Fibroblast of upper back skin (primary cell): ENCODE measurements around the gene ATF5.
A peak's percentile ranks its signal among the peaks of the same experiment; 100 is the strongest.

ENCODE experiments used
- DNase-seq: peaks from one replicate; pipeline ENCODE4 v3.0.0-alpha.2; 2013

ATF5 gene

DNA sequence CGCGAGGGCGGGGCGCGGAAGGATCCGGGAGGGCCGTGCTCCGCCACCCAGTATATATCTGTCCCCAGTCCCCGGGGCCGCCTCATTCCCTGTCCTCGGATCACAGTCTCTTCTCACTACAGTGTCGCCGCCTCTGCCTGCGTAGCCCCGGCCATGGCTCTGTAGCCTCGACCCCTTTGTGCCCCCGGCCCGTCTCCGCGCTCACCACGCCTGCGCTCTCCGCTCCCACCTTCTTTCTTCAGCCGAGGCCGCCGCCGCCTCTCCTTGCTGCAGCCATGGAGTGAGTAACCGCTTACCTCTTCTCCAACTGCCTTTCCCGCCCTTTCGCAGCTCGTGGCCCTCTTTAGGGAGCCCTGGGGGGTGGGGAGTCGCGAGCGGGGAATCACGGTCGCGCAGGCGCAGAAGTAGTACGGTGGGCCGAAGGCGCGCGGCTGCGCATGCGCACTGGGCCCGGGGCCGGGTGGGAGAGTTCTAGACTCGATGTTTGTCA, at the start of gene ATF5, which contains the start of gene NUP62:
TSS of gene ATF5 (plus strand) at position 85 of the 490 bp plus-strand sequence. CDS start 1,646 bp downstream, outside the sequence.
TSS of gene NUP62 (minus strand) at position 384 of the 490 bp plus-strand sequence. CDS start 19,697 bp downstream, outside the sequence.
- peak; percentile 84 for DNase-seq

DNA sequence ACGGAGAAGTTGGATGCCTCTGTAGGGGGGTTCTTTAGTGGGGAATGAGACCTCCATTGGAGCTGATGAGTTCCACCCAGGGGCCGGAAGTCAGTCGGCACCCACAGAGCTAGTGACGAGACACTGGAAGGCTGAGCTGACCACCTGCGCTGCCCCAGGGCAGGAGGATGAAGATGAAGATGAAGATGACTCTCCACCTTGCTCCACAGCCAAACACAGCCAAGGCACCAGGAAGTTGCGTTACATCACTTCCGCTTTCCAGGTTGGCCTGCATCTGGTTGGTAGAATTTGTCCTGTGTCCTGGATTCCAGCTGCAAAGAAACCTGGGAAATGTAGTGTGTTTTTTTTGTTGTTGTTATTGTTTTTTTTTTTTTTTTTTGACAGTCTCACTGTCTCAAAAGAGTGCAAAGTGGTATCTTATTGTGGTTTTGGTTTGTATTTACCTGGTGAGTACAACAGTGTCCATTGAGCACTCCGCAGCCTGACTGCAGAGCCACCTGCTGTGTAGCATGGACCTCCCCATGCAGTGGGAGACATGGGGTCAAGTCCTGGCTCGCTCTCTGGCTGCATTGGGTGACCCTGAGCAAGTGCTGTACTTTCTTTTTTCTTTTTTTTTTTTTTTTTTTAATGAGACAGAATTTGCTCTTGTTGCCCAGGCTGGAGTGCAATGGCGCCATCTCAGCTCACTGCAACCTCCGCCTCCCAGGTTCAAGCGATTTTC, 49.6 kb upstream of the ATF5 start:
- no peak for DNase-seq

- DNase-seq = no peak
Observed at GRCh38 chr19:49880162-49880869, 48.7 kb upstream of the ATF5 start.

DNA sequence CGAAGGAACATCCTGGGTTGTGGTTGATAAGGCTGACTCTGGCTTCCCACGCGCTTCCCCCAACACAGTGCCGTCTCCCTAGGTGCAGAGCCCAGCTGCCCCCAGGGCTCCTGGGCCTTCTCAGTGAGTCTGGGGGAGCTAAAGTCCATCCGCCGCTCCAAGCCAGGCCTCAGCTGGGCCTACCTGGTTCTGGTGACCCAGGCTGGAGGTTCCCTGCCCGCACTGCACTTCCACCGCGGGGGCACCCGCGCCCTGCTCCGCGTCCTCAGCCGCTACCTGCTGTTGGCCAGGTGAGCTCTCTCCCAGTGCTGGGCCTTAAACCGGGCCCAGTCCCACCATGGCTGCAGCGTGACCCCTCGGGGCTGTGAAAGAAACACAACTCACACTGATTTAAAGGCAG, 47.8 kb upstream of the ATF5 start:
- no peak for DNase-seq

GRCh38 chr19:49881672-49882394, 47.2 kb upstream of the ATF5 start:
- DNase-seq = no peak

GRCh38 chr19:49882643-49883042, 46.4 kb upstream of the ATF5 start:
- no peak for DNase-seq

DNA sequence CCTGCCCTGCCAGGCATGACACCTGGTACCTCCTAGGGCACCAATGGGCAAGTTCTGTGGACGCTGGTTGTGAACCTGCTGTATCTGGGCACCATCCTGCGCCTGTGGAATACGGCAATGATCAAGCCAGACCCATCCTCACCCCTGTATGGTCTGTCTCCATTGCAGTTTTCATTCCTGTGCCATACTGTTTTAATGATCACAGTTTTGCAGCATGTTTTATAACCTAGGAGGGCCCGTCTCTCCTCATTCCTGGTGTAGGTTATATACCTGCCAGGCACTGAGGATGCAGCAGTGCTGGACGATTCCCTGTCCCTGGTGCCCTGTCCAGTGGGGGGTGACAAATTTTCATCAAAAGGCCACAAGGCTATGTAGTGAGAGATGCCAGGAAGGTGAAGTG, 45.9 kb upstream of the ATF5 start:
- no peak for DNase-seq

DNA sequence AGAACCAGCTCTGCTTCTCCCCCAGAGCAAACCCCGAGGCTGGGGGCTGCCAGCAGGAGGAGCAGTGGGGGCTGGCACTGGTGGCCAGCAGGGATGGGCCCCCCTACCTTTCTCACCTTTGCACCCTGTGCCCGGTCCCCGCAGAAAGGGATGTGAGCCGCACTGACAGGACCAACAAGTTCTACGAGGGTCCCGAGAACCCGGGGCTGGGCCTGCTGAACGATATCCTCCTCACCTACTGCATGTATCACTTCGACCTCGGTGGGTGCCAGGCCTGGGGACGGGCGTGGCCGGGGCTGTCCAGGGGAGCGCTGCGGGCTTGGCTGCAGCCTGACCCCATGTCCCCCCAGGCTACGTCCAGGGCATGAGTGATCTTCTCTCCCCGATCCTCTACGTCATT, 44.9 kb upstream of the ATF5 start:
- DNase-seq = no peak

- no peak for DNase-seq
Observed at GRCh38 chr19:49884760-49885159, 44.2 kb upstream of the ATF5 start.

GRCh38 chr19:49887037-49887664, 41.9 kb upstream of the ATF5 start:
- no peak for DNase-seq

DNA sequence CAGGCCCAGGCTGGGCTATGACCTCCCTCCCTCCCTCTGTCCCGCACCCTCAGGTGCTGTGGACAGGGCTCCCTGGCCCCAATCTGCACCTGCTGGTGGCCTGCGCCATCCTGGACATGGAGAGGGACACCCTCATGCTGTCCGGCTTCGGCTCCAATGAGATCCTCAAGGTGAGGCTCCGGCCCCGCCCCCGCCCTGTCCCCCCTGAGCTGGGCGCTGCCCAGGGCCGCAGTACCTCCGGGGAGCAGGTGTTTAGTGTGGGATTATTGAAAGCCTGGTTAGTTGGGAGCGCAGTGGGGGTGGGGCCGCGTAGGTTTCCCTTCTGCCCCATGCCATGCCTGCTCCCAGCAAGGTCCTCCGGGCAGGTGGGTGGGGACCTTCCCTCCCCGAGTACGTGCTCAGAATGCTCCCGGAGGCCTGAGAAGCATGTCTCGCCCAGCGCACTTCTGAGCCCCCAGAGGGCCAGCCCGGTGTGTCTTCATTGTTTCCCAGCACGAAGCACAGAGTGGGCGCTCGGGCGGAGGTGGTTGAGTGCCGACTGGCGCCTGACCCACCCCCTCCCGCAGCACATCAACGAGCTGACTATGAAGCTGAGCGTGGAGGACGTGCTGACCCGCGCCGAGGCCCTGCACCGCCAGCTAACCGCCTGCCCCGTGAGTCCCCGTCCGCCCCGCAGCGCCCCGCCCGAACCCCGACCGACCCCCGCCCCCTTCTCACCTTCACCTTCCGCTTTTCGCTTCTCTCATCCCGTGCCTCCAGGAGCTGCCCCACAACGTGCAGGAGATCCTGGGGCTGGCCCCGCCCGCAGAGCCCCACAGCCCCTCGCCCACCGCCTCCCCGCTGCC, 41.1 kb upstream of the ATF5 start:
- no peak for DNase-seq

DNA sequence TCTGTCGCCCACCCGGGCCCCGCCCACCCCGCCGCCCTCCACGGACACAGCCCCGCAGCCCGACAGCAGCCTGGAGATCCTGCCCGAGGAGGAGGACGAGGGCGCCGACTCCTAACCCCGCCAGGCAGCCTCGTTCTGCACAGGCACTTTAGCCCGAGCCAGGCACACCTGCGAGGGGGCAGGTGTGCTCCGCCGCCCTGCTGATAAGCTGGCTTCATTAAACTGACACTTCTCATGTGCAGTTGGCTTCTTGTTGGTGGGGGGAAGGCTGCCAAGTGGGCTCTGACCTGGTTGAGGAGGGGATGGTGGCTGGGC, 40.5 kb upstream of the ATF5 start:
- no peak for DNase-seq

- DNase-seq = no peak
Observed at GRCh38 chr19:49889038-49889686, 39.8 kb upstream of the ATF5 start.

- DNase-seq = peak; percentile 63
Observed at GRCh38 chr19:49889687-49890348, 39.2 kb upstream of the ATF5 start.

- peak; percentile 7 for DNase-seq
Observed at GRCh38 chr19:49890349-49891311, 38.4 kb upstream of the ATF5 start.

DNA sequence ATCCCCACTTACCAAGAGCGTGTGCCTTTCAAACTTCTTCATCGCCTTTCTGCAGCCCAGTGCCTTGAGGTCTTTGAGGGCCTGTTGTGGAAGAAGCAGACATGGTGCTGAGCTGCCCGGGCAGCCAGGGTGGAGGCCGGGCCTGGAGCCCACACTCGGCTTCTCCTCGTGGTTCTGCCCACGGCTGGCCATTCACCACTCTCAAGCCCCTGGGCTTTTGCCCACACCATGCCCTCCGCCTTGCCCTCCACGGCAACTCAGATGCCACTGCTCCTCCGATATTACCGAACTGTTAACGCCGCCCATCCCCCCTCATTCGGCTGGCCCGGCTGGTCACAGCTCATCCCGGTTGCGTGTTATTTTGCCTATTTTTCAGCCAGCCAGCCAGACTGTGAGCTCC, 37.6 kb upstream of the ATF5 start:
- DNase-seq = no peak

GRCh38 chr19:49892716-49893115, 36.3 kb upstream of the ATF5 start:
- no peak for DNase-seq

- no peak for DNase-seq
Observed at GRCh38 chr19:49894011-49894664, 34.9 kb upstream of the ATF5 start.

DNA sequence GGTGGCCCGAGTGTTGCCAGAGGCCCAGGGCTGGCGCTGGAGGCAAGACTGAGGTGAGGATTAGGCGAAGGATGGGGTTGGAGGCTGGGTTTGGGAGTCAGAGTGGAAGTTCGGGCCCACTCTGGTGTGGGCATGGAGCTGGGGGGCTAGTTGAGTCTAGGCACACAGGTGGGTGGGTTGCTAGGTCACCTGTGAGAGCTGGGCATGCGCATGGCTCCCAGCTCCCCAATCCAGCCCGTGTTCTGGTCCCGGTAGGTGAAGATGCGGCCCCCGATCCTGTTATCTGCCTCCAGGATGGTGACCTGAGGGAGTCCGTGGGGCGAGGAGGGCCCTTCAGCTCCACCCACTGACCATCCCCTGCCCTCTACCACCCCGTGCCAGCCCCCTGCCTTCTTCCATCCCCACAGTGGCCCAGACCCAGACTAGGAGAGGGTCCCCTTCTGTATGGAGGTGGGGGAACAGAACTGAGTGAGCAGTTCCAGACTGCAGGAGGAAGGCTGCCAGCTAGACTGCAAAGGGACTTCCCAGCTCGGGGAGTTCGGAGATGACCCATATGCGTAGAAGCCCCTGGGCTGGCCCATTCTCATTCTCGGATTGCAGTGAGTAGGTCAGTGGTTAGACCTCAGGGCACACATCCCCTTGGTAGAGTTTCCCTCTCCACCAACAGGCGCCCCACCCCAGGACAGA, 34.0 kb upstream of the ATF5 start:
- no peak for DNase-seq
